NCI-H2029 treated with DMSO at 0.1 percent for 48 hours (cell line): Measurements from ENCODE around the gene CXCR5.
A peak's percentile ranks its signal among the peaks of the same experiment; 100 is the strongest.

ENCODE experiments used
- DNase-seq: peaks from one replicate; lab custom pipeline; 2025; lab: John Stamatoyannopoulos, UW

The CXCR5 gene

GRCh38 chr11:118876286-118876685 is 7.4 kb upstream of the CXCR5 start:
- no peak for DNase-seq

- DNase-seq = no peak
Observed at GRCh38 chr11:118877487-118878162, 6.1 kb upstream of the CXCR5 start.

- no peak for DNase-seq
Observed at GRCh38 chr11:118878163-118878563, 5.5 kb upstream of the CXCR5 start.

GRCh38 chr11:118881228-118881627 is 2.5 kb upstream of the CXCR5 start:
- DNase-seq = no peak

- DNase-seq = no peak
Observed at GRCh38 chr11:118882491-118882890, 1.2 kb upstream of the CXCR5 start.

GRCh38 chr11:118883004-118883367 is 706 bp upstream of the CXCR5 start:
- DNase-seq = no peak

GRCh38 chr11:118884875-118885274 is 1.2 kb downstream of the CXCR5 start:
- no peak for DNase-seq

- no peak for DNase-seq
Observed at GRCh38 chr11:118885319-118885718, 1.6 kb downstream of the CXCR5 start.

- no peak for DNase-seq
Observed at GRCh38 chr11:118885831-118886565, 2.3 kb downstream of the CXCR5 start.

- no peak for DNase-seq
Observed at GRCh38 chr11:118886681-118887111, 3.0 kb downstream of the CXCR5 start.

GRCh38 chr11:118887206-118887605 is 3.5 kb downstream of the CXCR5 start:
- DNase-seq = no peak

- no peak for DNase-seq
Observed at GRCh38 chr11:118888398-118888797, 4.7 kb downstream of the CXCR5 start.

GRCh38 chr11:118889797-118890196 is 6.1 kb downstream of the CXCR5 start:
- DNase-seq = no peak

- DNase-seq = peak; percentile 81
Observed at GRCh38 chr11:118892514-118892913, 8.8 kb downstream of the CXCR5 start.

GRCh38 chr11:118892964-118893363 is 9.3 kb downstream of the CXCR5 start:
- DNase-seq = no peak

- no peak for DNase-seq
Observed at GRCh38 chr11:118893662-118894061, 10.0 kb downstream of the CXCR5 start.

GRCh38 chr11:118894192-118894591 is 10.5 kb downstream of the CXCR5 start:
- DNase-seq = no peak

- no peak for DNase-seq
Observed at GRCh38 chr11:118895093-118896039, 11.7 kb downstream of the CXCR5 start.

GRCh38 chr11:118896472-118896913 is 12.8 kb downstream of the CXCR5 start:
- DNase-seq = no peak

- no peak for DNase-seq
Observed at GRCh38 chr11:118896921-118897591, 13.4 kb downstream of the CXCR5 start.

GRCh38 chr11:118897721-118898310 is 14.1 kb downstream of the CXCR5 start:
- peak; percentile 27 for DNase-seq
